CD4-positive, alpha-beta T cell (primary cell): ENCODE results near the gene SLC35F2. TPM values are rescaled to one million over a fixed set of nuclear protein-coding genes. Genes with fewer than 3 reads are reported as not detected.

Source experiments
- ATAC-seq: fragments of 200-7000 bp; cut with Tn5 transposase; one replicate; pipeline ENCODE4 v1.10.0; 2022; ENCODE audit warnings: mild to moderate bottlenecking; ENCODE audit not compliant: poor library complexity
- CTCF ChIA-PET: fragments of 350-600 bp; sonication (Branson Sonifier 250); formaldehyde crosslinking; loops from one replicate; lab custom pipeline; 2021; ENCODE audit warnings: antibody characterized with exemption, inconsistent platforms; lab: Charles Lee
- POLR2A ChIA-PET: fragments of 350-600 bp; sonication (Branson Sonifier 250); formaldehyde crosslinking; loops from one replicate; lab custom pipeline; 2021; ENCODE audit warnings: antibody characterized with exemption, inconsistent platforms; lab: Charles Lee
- DNase-seq, 14 experiments: peaks; one replicate each; pipeline ENCODE4 v3.0.0-alpha.2; 2013 to 2020; ENCODE audit warnings: mixed read lengths in 2 of 14
- H3K27ac ChIP-seq, 2 donors: one replicate each; pipeline versions ENCODE4 v1.5.1 to v1.7.0; 2013; ENCODE audit warnings: low read length in 2 of 2, low read depth in 1 of 2, mild to moderate bottlenecking in 1 of 2
- H3K27me3 ChIP-seq, 2 experiments: 1 replicate in 1 of 2; 2 replicates in 1 of 2; pipeline versions ENCODE4 v1.6.1 to v1.7.0; 2013; ENCODE audit warnings: low read length in 2 of 2, control low read depth in 1 of 2, mild to moderate bottlenecking in 1 of 2, moderate library complexity in 1 of 2; ENCODE audit not compliant: insufficient read depth in 2 of 2, control insufficient read depth in 1 of 2
- H3K36me3 ChIP-seq: one replicate; pipeline ENCODE4 v1.6.1; 2013; ENCODE audit warnings: low read length, control low read depth; ENCODE audit not compliant: insufficient read depth
- H3K4me1 ChIP-seq: one replicate; pipeline ENCODE4 v1.6.1; 2013; ENCODE audit warnings: low read length, control low read depth; ENCODE audit not compliant: insufficient read depth
- H3K4me3 ChIP-seq: one replicate; pipeline ENCODE4 v1.5.1; 2013; ENCODE audit warnings: mild to moderate bottlenecking, low read length, moderate library complexity
- H3K9me3 ChIP-seq, 2 experiments: 1 replicate in 1 of 2; 2 replicates in 1 of 2; pipeline versions ENCODE4 v1.6.1 to v1.7.0; 2013; ENCODE audit warnings: low read length in 2 of 2, mild to moderate bottlenecking in 2 of 2, control low read depth in 1 of 2, moderate library complexity in 1 of 2; ENCODE audit not compliant: control insufficient read depth in 1 of 2, insufficient read depth in 1 of 2
- H3K27ac Mint-ChIP-seq: one replicate; pipeline ENCODE4 v1.8.0; 2020; ENCODE audit warnings: mixed read lengths
- H3K27me3 Mint-ChIP-seq: one replicate; pipeline ENCODE4 v1.8.0; 2021; ENCODE audit warnings: mixed read lengths
- H3K36me3 Mint-ChIP-seq: one replicate; pipeline ENCODE4 v1.8.0; 2021; ENCODE audit warnings: low read depth, mixed read lengths
- H3K4me1 Mint-ChIP-seq: one replicate; pipeline ENCODE4 v1.8.0; 2021; ENCODE audit warnings: low read depth, mixed read lengths
- H3K4me3 Mint-ChIP-seq: one replicate; pipeline ENCODE4 v1.8.0; 2020; ENCODE audit warnings: mild to moderate bottlenecking, mixed read lengths
- H3K9me3 Mint-ChIP-seq: one replicate; pipeline ENCODE4 v1.8.0; 2020; ENCODE audit warnings: mixed read lengths
- CTCF ChIP-seq: fragments of 200-600 bp; IDR thresholded peaks from one replicate; pipeline ENCODE4 v1.8.0; 2022; ENCODE audit warnings: antibody characterized with exemption, mild to moderate bottlenecking
- intact Hi-C, 2 experiments: fragments of 100-400 bp; cut with DNase I in 1 of 2; cut with micrococcal nuclease in 1 of 2; formaldehyde crosslinking; loops; one replicate each; pipeline versions ENCODE4 v1.15.1 to v1.9.0; 2023 to 2025; cut with DNase I, micrococcal nuclease
- total RNA-seq, 174 experiments: library from RNA in 2 of 174; stranded (reverse) in 2 of 174; gene quantifications; one replicate each; pipeline ENCODE4 v1.2.3 and lab custom pipeline; 2021 to 2026

SLC35F2 gene
- total RNA-seq, 2 experiments from 2014 or later = 2.8 to 3.0 TPM

GRCh38 chr11:107842412-107843100, 16.0 kb downstream of the SLC35F2 start:
- Histone ChIP-seq H3K27me3 (no peaks in the 10 kb centered on the region), H3K36me3 (no peaks in the 10 kb centered on the region), H3K27ac (no peak overlapping the region), H3K4me3 (no peak overlapping the region), H3K9me3 (no peaks in the 10 kb centered on the region), H3K4me1 (peaks cover 22% of the 10 kb centered on the region)
- Mint-ChIP-seq H3K36me3 (no peaks in the 10 kb centered on the region), H3K4me3 (no peak overlapping the region), H3K27me3 (no peaks in the 10 kb centered on the region), H3K27ac (no peak overlapping the region), H3K4me1 (peaks cover 27% of the 10 kb centered on the region), H3K9me3 (no peaks in the 10 kb centered on the region)
- ChIA-PET CTCF (interaction anchor here (0.7 kb wide), 1 partner anchor 13 kb away, joined by 3 read pairs; no protein-coding TSS in a partner anchor), POLR2A (interaction anchor here (0.6 kb wide), 1 partner anchor 12 kb away, joined by 4 read pairs; no protein-coding TSS in a partner anchor)
- intact Hi-C loops = no loop called here
- no peak for DNase-seq
- no peak for ATAC-seq
- no peak for TF ChIP-seq CTCF

- CTCF ChIA-PET = no interaction called here
- H3K27me3 Mint-ChIP-seq = no peaks in the 10 kb centered on the region
- DNase-seq = no peak
- Histone ChIP-seq H3K9me3 (no peaks in the 10 kb centered on the region), H3K4me3 (peak overlapping the region; percentile 12), H3K27ac (no peak overlapping the region), H3K36me3 (no peaks in the 10 kb centered on the region), H3K27me3 (no peaks in the 10 kb centered on the region), H3K4me1 (peaks cover 22% of the 10 kb centered on the region)
- TF ChIP-seq CTCF = no peak
- H3K27ac Mint-ChIP-seq = no peak overlapping the region
- no peaks in the 10 kb centered on the region for H3K36me3 Mint-ChIP-seq
- no peak overlapping the region for H3K4me3 Mint-ChIP-seq
- no peak for ATAC-seq
- intact Hi-C loops = no loop called here
- no peaks in the 10 kb centered on the region for H3K9me3 Mint-ChIP-seq
- POLR2A ChIA-PET = interaction anchor here (1.3 kb wide), 1 partner anchor 19 kb away, joined by 3 read pairs; no protein-coding TSS in a partner anchor
- H3K4me1 Mint-ChIP-seq = peaks cover 20% of the 10 kb centered on the region
Observed at GRCh38 chr11:107840129-107840484, 18.5 kb downstream of the SLC35F2 start.

- peaks cover 13% of the 10 kb centered on the region for H3K4me1 Mint-ChIP-seq
- H3K36me3 Mint-ChIP-seq = no peaks in the 10 kb centered on the region
- H3K27ac Mint-ChIP-seq = no peak overlapping the region
- H3K36me3 ChIP-seq = no peaks in the 10 kb centered on the region
- no peaks in the 10 kb centered on the region for H3K9me3 Mint-ChIP-seq
- no peaks in the 10 kb centered on the region for H3K27me3 Mint-ChIP-seq
- DNase-seq = no peak
- H3K27me3 ChIP-seq = no peaks in the 10 kb centered on the region
- POLR2A ChIA-PET = no interaction called here
- H3K27ac ChIP-seq = no peak overlapping the region
- intact Hi-C loops = no loop called here
- H3K4me3 Mint-ChIP-seq = no peak overlapping the region
- no peak overlapping the region for H3K4me3 ChIP-seq
- H3K4me1 ChIP-seq = peaks cover 22% of the 10 kb centered on the region
- ATAC-seq = no peak
- TF ChIP-seq CTCF = no peak
- H3K9me3 ChIP-seq = no peaks in the 10 kb centered on the region
- CTCF ChIA-PET = no interaction called here
Observed at GRCh38 chr11:107836851-107837250, 21.7 kb downstream of the SLC35F2 start.
